Activated T-cell treated with anti-CD3 and anti-CD28 coated beads for 24 hours (primary cell): ENCODE results near the gene SYT3.

Experiments used
- DNase-seq: peaks from one replicate; pipeline ENCODE4 v3.0.0-alpha.2; 2020; ENCODE audit warnings: low read depth

SYT3 gene

DNA sequence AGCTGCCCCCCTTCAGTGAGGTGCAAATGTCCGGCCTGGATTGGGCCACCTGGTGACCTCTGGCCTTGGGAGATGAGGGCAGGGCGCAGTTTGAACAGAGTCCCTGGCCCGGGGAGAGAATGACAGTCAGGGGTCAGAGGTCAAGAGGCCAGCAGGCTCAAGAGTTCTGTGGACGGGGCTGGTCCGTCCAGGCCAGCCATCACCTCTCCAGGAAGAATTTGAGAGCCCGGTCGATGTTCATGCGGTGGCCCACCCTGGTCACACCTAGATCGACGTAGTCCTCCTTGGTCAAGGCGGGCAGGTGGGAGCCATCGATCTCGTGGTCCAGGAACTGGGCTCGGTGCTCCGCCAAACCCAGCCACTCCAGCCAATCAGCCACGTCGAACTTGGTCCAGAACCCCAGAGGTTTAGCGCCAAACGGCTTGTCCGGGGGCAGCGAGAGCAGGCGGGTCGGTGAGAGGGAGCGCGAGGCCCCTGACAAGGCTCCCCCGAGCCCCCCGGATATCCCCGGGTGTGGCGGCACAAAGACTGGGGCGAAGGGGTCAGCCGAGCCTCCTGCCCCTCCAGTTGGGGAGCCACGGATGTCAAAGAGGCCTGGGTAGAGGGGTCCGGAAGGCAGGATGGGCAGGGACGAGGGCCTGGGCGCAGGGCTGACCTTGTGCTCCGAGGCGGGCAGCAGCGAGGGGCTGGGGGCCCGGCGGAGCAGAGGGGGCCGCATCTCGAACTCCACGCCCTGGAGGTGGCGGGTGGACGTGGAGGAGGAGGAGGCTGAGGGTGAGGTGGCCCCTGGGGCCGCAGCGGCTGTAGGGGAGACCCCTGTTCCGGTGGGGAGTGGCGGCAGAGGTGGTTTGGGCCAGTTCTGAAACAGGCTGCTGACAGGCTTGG, 22.3 kb upstream of the SYT3 start:
- no peak for DNase-seq

GRCh38 chr19:50661023-50661422, 21.3 kb upstream of the SYT3 start:
- no peak for DNase-seq

GRCh38 chr19:50660088-50660366, 20.3 kb upstream of the SYT3 start:
- no peak for DNase-seq

DNA sequence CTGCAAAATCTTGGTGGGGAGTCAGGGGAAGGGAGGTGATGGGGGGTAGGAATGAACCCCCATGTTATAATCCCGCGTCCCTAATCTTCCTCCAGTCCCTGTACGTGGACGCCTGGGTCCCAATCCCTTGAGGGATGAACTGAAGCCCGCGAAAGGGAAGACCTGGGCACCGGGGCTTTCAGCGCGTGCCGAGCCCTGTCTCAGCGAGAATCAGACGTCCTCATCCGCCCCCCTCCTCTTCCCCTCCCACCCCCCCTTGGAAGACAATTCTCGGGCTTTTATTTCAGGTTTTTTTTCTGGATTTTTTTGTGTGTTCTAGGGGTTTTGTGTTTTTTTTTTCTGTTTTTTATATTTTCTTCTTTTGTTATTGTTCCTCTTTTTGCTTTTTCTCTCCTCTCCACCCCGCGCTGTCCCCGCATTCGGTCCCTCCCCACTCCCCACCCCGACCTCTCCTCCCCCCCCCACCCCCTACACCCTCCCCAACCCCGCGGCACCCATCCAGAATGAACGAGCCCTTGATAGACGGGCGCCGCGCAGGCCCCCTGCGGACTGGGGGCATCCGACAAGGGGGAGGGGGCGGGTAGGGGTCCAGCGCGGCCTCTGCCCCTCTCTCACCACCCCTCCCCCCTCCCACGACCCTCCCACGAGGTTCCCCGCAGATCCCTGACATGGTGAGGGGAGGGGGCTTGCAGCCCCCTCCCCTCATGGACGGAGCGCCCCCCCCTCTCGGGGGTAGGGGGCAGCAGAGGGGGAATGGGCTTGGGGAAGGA, 19.8 kb upstream of the SYT3 start:
- DNase-seq: no peak

DNA sequence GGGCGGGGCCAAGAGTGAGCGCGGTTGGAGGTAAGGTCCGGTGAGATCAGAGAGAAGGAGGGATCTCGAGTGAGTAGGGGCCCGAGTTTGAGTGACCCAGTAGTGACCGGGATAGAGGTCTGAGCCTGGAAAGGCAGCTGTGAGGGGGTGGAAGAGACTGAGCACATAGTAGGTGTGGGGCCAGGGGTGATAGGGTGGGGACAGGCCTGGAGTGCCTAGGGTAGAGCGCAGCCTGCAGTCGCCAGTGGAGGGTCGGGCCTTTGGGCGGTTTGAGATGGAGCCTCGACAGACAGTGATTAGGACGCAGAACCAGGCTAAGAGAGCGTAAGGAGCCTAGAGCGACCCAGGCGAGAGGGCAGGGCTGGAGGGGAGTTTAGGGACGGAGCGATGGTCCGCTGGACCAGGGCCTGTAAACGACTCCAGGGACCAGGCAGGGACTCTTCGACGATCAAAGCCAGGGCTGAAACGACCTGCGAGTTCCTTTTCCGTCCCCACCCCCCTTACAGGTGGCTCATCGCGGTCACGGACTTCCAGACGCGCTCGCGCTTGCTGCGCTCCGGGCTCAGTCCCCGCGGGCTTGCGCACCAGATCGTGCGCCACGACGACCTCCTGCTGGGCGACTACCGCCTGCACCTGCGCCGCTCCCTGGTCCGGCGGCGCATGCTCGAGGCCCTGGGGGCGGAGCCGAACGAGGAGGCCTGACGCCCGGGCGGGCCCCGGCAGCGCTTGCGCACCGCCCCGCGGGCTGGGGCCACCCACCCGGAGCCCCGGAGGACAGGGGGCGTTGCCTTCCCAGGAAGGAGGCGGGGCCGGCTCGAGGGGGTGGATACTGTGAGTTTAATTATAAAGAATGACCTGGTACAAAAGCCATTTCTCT, 19.0 kb upstream of the SYT3 start:
- peak; percentile 57 for DNase-seq

DNA sequence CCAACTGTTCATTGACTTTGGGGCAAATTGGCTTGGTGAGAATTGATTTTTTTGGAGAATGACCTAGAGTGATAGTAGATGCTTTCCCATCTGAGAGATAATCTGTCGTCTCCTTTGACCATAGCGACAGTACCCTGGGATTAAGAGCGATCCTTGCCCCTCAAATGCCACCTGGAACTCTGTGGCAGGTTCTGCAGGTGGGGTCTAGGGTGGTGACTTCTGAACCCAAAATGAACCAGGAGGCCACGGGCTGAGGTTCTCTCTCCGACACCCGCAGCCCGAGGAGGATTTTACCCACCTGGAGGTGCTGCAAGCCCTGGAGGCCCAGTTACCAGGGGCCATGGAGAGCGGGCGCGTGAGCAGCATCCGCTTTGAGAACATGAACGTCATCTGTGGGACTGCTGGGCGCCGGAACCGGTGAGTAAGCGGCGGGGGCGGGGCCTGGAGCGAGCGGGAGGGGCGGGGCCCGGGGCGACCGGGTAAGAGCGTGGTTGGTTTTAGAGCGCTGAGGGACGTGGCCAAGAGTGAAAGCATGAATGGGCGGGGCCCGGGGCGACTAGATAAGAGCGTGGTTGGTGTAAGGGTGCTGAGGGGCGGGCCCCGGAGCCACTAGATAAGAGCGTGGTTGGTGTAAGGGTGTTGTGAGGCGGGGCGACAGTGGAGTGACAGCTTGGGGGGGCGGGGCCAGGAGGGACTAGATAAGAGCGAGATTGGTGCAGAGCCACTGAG, 18.2 kb upstream of the SYT3 start:
- peak; percentile 83 for DNase-seq

DNA sequence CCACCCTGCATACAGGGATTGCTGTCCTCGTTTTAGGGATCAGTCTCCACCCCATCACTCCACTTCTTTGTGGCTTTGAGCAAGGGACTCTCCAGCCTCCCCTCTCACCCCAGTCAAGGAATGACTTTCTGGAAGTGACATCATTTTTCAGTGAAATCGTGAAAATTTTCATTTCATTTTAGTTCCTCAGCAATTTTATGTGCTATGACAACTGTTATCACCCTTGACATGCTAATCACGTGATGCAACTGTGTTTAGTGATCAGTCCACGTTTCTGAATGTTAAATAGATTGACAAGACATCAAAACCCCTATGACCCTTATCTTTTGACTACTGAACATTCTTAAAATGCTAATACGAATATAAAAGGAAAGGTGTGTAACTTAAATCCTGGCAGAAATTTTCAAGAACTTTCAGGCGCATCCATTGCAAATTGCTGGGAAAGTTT, 17.6 kb upstream of the SYT3 start:
- no peak for DNase-seq

DNA sequence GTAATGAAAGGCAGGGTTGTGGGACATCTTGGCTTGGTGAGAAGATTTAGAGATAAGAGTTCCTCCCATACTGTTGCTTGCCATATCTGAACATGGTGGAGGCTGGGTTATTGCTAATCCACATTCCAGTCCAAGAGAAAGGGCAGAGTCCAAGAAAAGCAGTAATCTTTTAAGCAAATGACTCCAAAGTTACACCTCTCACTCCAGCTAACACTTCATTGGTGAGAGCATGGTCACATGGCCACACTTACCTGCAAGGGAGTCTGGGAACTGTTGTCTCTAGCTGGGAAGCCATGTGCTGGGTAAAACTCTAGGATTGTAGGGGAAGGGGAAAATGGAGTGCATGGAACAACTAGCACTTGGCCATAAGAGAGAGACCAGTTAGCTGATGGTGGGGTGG, 15.2 kb upstream of the SYT3 start:
- DNase-seq: no peak

GRCh38 chr19:50652722-50653121, 13.0 kb upstream of the SYT3 start:
- no peak for DNase-seq

GRCh38 chr19:50651174-50651573, 11.5 kb upstream of the SYT3 start:
- DNase-seq: no peak

GRCh38 chr19:50649433-50650391, 10.0 kb upstream of the SYT3 start, which contains the start of gene C19orf81:
TSS of gene C19orf81 (plus strand) at chr19:50649445. CDS start at chr19:50649445, 0 bp downstream.
- no peak for DNase-seq

- no peak for DNase-seq
These were observed 9.0 kb upstream of the SYT3 start for GRCh38 chr19:50648659-50649058.

DNA sequence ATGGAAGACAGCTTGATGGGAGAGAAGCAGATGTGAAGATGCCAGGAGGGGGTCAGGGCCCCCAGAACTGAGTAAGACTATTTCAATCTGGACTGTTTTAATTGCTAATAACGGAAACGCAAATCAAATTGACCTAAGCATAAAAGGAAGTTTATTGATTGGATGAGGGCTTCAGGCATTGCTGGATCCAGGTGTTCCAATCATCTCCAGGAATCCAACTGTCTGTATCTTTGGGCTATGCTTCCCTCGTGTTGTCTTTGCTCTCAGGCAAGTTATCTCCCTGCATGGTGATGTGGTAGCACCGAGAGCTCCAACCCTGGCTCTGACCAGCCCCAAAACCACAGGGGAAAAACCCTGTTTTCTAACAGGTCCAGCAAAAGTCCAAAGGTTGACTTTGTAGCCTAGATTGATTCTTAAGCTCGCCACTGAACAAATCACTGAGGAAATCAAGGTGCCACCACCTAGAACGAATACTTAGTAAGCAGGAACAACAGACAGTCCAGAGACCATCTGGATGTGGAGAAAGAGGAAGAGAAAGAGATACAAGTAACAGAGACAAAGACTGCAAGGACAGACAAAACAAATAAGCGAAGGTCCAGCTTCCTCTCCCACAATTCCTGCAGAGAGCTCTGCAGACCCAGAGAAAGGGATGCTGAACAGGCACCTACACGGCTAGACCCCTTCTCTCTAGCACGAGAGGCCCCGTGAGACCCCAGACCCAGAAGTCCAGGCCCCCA, 8.4 kb upstream of the SYT3 start:
- no peak for DNase-seq

DNA sequence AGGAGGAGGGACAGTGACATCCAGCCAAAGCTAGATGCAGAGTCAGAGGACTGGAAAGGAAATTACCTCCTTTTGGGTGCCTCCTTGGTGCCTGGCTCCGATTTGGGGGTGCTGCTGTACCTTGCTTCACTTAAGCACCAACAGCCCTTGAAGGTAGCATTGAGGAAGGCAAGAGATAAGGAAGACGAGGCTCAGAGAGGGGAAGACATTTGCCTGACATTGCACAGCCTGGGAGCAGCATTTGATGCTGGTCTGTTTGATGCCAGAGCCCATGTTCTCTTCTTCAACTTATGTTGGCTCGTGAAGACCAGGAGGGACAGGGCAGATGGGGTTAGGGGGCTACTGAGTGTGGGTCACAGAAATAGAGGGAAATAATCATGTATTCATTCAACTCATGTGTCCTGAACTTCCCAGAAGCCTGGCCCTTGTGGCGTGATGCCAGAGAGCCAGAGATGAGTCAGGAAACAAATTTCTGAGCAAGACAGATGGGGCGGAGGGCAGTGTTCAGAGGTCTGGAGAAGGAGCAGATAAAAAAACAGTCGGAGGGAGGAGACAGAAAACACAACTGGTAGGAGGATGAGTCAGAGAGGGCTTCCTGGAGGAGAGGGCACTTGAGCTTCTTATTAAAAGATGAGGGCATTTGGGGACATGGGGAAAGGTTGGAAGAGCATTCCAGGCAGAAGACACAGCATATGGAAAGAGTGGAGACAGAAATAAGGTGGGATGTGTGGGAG, 6.6 kb upstream of the SYT3 start:
- no peak for DNase-seq

DNA sequence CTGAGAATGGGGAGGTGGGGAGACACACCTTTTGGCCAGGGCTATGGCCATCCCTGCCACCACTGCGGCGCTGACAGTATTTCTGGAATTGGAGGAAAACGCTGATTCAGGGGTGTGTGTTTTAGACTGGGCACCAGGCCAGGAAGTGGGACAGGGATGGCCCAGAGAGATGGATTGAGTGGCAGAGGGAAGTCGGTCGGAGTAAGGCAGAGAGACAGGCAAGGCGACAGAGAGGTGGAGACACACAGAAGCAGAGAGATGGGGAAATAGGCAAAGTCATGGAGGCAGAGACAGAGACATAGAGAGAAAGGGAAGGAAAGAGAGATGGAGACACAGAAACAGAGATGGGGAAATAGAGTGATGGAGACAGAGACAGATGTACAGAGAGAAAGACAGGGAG, 5.4 kb upstream of the SYT3 start:
- DNase-seq: no peak

DNA sequence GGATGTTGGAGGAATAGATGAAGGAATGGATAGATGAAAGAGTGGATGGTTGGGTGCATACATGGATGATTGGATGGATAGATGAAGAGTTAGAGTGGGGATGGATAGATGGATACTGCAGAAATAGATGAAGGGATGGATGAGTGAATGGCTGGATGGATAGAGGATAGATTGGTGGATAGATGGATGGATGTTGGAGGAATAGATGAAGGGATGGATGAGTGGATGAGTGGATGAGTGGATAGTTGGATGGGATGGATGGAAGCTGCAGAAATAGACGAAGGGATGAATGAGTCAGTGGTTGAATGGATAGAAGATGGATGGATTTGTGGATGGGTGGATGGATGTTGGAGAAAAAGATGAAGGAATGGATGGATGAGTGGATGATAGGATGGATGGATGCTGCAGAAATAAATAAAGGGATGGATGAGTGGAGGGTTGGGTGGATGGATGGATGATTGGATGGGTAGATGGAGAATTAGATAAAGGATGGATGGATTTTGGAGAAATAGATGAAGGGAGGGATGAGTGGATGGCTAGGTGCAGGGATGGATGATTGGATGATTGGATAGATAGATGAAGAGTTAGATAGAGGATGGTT, 4.7 kb upstream of the SYT3 start:
- DNase-seq: no peak

DNA sequence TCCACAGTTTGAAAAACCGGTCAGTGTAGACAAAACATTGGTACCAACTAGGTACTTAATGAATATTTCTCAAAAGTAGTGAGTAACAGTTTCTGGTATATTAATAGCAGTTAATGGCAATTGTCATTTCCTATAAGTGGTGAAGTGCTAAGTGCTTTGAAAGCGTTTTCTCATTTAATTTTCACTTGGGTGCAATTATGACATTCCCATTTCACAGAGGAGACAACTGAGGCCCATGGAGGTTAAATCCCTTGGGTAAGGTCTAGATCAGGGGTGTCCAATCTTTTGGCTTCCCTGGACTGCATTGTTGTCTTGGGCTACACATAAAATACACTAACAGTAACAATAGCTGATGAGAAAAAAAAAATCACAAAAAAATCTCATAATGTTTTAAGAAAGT, 687 bp upstream of the SYT3 start:
- no peak for DNase-seq

GRCh38 chr19:50638600-50638999, 1.1 kb downstream of the SYT3 start:
- DNase-seq: no peak
